Stimulated activated CD8-positive, alpha-beta memory T cell treated with anti-CD3 and anti-CD28 coated beads, Interleukin-2, amount 100 ng/mL, for 48 hours (primary cell): Measurements from ENCODE around the gene TMEM88.

Source experiments
- DNase-seq, 2 donors: peaks; one replicate each; pipeline ENCODE4 v3.0.0-alpha.2; 2020; ENCODE audit warnings: low read depth in 2 of 2

Gene TMEM88

GRCh38 chr17:7884581-7885366 is 29.9 kb downstream of the TMEM88 start:
- peak; percentile 16 to 18 for DNase-seq

DNA sequence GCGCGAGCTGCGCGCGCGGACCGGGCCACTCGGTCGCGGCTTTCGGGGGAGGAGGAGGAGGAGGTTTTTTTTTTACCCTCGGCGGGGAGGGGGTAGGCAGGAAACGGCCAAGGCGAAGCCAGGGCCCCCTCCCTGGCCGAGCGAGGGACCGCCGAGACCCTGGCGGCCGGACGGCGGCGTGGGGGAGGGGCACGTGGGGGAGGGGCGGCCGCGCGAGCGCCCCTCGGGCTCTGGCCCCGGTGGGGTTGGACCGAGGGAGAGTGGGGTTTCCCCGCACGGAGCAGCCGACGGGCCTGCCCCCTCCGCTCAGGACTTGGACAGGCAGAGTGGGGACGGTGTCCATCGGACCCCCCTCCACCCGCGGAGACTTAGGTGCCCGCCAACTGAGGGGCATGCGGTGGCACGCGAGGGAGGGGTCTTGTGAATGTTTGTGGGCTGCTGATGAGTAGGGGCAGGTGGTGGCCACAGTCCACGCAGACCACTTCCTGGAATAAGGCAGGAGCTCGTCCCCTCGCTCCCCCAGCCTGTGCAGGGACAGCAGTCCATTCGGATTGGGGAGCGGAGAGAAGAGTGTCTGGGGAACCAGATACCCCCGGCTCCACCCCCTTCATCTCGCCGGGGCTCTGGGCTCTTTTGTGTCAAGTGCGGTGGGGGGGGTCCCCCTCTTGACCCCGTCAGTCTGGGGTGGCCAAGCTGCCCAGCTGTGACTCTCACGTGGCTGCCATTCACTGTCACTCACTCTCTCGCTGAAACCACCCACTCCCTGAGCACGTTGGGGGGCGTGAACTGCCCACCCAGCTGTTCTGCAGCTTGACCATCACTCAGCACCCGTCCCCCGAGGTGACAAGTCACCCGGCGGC is 30.7 kb downstream of the TMEM88 start:
- DNase-seq, result peak; percentile 23 to 28

GRCh38 chr17:7886227-7887037 is 31.6 kb downstream of the TMEM88 start:
- DNase-seq, result peak; percentile 38 to 40

DNA sequence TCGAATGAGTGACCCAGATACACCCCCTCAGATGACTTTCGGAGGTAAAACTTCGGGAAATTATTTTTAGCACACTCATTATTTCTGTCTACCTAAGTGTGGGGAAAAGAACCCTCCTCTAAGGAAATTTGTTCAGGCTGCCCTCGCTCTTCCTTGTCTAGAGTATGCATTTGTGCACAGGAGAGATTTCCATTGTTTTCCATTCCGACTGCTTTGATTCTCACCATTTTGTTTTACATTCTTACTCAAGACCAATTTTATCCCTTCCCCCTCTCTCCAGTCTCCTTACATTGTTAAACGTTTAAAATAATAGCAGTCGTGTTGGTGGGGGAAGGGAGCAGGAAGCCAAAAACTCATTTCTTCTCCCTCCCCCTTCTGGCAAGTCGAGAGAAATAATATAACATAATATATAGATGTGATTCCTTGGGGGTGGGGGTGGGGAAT is 32.2 kb downstream of the TMEM88 start:
- DNase-seq, result no peak

- peak; percentile 74 to 83 for DNase-seq
Observed at GRCh38 chr17:7887482-7888183, 32.8 kb downstream of the TMEM88 start.

- DNase-seq, result peak; percentile 26 to 52
Observed at GRCh38 chr17:7888184-7888920, 33.5 kb downstream of the TMEM88 start, which contains the start of gene CHD3. CHD3 (plus strand) TSS chr17:7888789; CDS start chr17:7889001, 212 bp downstream.

DNA sequence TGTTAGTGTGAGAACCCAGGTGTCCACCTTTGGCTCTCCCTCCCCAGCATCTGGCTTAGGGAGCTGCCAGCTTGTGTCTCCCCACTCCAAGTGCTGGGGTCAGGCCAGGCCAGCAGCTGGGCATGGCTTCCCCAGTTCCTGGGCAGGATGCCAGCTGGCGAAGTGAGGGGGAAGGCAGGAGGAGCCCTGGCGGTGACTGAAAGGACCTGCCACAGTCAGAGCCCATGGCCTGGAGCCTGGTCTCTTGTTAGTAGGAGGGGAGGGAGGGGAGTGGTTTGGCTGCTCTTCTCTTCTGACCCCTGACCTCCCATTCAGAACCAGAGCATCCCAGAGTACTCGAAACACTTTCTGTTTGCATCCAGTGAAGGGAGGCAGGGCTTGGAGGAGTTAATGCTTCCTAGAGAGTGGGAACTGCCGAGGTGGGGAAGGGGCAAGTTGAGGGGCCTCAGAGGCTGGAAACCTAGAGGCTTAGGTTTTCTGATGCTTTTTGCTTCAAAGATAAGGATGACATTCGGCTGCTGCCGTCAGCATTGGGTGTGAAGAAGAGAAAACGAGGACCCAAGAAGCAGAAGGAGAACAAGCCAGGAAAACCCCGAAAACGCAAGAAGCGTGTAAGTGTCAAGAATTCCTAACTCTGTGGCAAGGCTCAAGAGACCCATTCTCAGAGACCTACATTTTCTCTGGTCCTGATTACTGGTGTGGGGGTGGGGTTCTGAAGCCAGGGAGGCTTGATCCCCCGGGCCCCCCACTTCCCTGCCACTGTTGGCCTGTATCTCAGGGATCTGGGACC is 34.5 kb downstream of the TMEM88 start:
- peak in 1 of 2 donors; percentile 25 for DNase-seq

GRCh38 chr17:7893187-7893880 is 38.5 kb downstream of the TMEM88 start:
- no peak for DNase-seq

GRCh38 chr17:7894226-7894625 is 39.4 kb downstream of the TMEM88 start:
- DNase-seq, result no peak

DNA sequence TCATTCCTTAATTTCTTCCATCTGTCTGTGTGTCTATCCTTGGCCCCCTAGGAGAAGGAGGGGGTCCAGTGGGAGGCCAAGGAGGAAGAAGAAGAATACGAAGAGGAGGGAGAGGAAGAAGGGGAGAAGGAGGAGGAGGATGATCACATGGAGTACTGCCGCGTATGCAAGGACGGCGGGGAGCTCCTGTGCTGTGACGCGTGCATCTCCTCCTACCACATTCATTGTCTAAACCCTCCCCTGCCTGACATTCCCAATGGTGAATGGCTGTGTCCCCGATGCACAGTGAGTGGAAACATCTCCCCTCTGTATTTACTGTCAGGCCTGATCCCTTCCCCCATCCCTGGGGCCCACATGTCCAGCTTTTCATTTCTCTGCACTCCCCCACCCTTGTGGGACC is 40.0 kb downstream of the TMEM88 start:
- no peak for DNase-seq

DNA sequence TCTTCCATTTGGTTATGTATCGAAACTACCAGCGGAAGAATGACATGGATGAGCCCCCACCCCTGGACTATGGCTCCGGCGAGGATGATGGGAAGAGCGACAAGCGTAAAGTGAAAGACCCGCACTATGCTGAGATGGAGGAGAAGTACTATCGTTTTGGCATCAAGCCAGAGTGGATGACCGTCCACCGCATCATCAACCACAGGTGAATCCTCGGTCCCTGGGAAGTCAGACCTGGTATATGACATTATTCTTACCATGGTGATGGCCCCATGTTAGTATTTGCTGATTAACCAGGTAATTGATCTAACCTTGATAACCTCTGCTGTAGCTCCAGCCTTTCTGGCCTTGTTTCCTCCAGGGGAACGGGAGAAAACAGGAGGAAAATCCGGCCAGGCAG is 42.2 kb downstream of the TMEM88 start:
- no peak for DNase-seq

DNA sequence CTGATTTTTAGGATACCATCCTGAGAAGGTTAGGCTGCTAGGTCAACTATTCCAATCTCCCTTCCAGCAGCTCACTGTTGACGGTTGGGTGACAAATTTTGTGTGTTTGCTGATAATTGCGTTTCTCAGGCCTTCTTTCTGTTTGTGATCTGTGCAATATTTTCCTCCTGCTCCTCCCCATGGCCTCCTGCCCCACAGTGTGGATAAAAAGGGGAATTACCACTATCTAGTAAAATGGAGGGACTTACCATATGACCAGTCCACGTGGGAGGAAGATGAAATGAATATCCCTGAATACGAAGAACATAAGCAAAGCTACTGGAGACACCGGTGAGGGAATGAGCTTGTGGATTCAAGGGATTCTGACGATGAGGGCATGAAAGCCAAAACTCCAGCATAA is 42.9 kb downstream of the TMEM88 start:
- DNase-seq, result no peak

DNA sequence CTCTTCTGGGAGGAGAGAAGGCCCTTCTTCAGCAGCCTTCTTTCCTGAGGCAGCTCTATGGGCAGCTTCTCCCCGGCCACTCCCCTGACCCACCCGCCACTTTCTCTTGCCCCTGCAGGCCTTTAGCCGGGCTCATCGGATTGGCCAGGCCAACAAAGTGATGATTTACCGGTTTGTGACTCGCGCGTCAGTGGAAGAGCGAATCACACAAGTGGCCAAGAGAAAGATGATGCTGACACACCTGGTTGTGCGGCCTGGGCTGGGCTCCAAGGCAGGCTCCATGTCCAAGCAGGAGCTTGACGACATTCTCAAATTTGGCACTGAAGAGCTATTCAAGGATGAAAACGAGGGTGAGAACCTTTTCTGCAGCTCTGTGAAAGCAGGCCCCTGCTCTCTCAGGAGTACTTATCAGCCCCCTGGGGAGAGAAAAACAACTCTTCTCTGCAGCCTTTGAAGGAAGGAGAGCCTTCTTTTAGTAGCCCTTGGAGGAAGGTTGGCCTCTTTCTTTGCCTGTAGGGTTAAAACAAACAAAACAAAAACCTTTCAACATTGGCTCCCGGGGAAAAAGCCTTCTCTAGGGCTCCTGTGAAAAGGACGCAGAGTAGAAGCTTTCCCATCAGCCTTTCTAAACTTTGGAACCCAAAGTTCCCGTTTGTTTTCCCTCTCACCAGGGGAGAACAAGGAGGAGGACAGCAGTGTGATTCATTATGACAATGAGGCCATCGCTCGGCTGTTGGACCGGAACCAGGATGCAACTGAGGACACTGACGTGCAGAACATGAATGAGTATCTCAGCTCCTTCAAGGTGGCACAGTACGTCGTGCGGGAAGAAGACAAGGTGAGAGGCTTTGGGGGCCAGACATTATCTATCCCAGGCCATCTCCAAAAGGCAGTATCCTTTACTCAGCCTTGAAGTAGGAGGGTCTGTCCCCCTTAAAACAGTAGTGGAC is 48.6 kb downstream of the TMEM88 start:
- DNase-seq, result no peak
